M059J (cell line): Measurements from ENCODE around the gene RTKN2. TPM values are rescaled to one million over a fixed set of nuclear protein-coding genes. Genes with fewer than 3 reads are reported as not detected.
A peak's percentile ranks its signal among the peaks of the same experiment; 100 is the strongest.

ENCODE experiments used
- DNase-seq: peaks from one replicate; pipeline ENCODE4 v3.0.0-alpha.2; 2012; ENCODE audit warnings: low read depth
- total RNA-seq: library from RNA; depleted of rRNA; stranded (reverse); fragments of >200 nt; shearing (Covaris generic); gene quantifications from 2 replicates; pipeline ENCODE4 v1.2.3, GENCODE V29; 2014

Gene RTKN2
- total RNA-seq, 1 experiment from 2014 or later, result 7.9 TPM

- DNase-seq, result no peak
Measured at GRCh38 chr10:62178568-62178967, 90.1 kb downstream of the RTKN2 start.

GRCh38 chr10:62177111-62177510, 91.5 kb downstream of the RTKN2 start:
- no peak for DNase-seq

- DNase-seq, result no peak
Measured at GRCh38 chr10:62175251-62175650, 93.4 kb downstream of the RTKN2 start.

DNA sequence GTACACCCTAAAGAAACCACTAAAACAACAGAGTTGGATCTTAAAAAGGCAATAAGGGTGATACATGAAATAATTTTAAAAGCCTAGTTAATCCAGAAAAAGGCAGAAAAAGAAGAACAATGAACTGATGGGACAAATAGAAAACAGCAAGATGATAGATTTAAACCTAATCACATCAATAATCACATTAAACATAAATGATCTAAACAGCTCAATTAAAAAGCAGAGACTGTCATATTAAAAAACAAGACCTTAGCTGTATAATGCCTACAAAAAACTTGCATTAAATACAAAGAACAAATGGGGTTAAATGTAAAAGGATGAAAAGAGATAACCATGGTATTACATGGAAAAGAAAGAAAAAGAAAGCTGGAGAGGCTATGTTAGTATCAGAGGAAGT, 96.2 kb downstream of the RTKN2 start:
- DNase-seq, result no peak

DNA sequence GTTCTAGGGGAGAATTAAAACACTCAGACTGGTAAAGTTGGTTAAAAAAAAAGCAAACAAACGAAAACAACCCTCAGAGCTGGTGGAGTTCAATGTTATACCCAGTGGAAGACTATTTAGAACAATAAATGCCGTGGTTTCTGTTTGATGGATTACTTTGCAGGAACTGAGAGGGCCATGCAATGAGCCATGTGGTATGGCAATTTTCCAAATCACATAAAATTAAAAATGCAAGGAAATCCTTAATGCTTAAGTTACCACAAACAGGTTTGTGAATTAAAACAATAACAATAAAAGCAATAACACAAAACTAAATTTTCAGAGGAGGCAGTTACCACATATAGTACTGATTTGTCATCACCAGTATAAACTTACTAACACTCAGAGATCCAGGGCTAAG, 96.9 kb downstream of the RTKN2 start:
- DNase-seq, result peak; percentile 81

- no peak for DNase-seq
Measured at GRCh38 chr10:62170732-62171131, 97.9 kb downstream of the RTKN2 start.

- DNase-seq, result no peak
Measured at GRCh38 chr10:62166331-62167131, 102.1 kb downstream of the RTKN2 start.

- DNase-seq, result no peak
Measured at GRCh38 chr10:62165803-62166202, 102.8 kb downstream of the RTKN2 start.

- no peak for DNase-seq
Measured at GRCh38 chr10:62163024-62163423, 105.6 kb downstream of the RTKN2 start.

- no peak for DNase-seq
Measured at GRCh38 chr10:62162261-62162981, 106.2 kb downstream of the RTKN2 start.

GRCh38 chr10:62159351-62159750, 109.3 kb downstream of the RTKN2 start:
- no peak for DNase-seq

GRCh38 chr10:62157601-62158000, 111.0 kb downstream of the RTKN2 start:
- DNase-seq, result no peak

DNA sequence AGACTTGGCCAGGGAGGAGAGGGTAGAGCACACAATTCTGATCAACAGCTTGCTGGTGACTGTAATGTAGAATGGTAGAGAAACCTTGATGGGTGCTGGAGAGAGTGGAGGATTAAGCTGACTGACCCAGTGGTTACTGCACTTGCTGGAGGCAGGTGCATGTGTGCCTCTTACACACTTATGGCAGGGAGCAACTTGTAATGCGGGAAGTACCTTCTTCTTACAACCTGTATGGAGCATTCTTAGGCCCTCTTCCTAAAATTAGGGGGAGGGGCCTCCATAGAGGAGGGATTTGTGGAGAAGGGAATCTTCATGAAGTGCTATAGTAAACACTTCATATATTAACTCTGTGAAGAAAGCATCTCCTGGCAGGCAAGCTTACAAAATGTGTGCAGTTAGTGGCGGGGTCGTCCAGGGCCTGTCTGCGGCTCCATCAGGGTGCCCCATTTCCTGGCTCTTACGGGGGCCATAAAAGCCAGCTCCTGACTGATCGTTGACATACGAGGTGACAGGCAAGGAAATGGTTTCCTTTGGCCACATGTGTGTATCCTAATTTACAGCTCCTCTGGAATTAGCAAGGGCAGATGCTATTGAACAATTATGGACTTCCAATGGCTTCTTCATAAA, 113.5 kb downstream of the RTKN2 start:
- DNase-seq, result no peak

GRCh38 chr10:62154231-62154630, 114.4 kb downstream of the RTKN2 start:
- DNase-seq, result no peak

- peak; percentile 9 for DNase-seq
Measured at GRCh38 chr10:62153191-62153590, 115.5 kb downstream of the RTKN2 start.

GRCh38 chr10:62149621-62150020, 119.0 kb downstream of the RTKN2 start:
- DNase-seq, result no peak

GRCh38 chr10:62148155-62148554, 120.5 kb downstream of the RTKN2 start:
- DNase-seq, result no peak

DNA sequence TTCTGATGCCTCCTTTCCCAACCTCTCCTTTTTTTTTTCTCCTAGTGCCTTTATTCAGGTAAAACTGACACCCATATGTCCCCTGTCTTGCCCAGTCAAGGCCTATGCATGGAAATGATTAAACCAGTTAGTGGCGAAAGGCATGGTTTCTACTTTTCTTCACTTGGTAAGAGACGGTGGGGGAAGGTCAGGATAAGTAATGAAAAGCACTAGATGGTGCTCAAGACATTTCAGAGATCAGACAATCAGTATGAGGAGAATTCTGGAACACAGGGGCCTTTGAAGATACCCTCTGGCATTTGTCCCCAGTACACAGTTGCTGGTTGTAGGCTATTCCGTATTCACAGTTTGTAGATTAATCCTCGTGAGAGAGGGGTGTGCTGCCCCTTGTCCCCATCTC, 121.2 kb downstream of the RTKN2 start:
- no peak for DNase-seq

GRCh38 chr10:62136931-62137330, 131.7 kb downstream of the RTKN2 start:
- DNase-seq, result peak; percentile 13

DNA sequence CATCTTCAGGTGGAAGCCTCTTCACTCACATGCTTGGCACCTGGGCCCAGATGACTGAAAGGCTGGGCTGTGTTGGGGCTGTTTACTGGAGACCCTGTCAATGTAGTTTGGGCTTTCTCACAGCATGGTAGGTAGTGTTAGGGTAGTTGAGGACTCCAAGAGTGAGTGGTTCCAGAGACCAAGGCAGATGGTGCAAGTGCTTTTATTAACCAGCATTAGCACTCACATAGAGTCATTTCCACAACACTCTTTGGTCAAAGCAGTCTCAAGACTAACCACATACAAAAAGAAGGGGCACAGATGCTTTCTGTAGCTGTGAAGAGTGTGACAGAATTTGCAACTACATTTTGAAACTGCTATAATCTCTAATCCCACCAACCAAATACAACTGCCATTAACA, 135.0 kb downstream of the RTKN2 start:
- DNase-seq, result no peak
